Left lung (tissue), 10 donors: ENCODE data around the gene SLC10A7. TPM values are rescaled to one million over a fixed set of nuclear protein-coding genes. Genes with fewer than 3 reads are reported as not detected.

ENCODE experiments used
- ATAC-seq: fragments of 200-7000 bp; cut with Tn5 transposase; one replicate; pipeline ENCODE4 v1.9.1; 2020; ENCODE audit warnings: moderate library complexity
- DNase-seq, 4 donors: peaks; one replicate each; pipeline ENCODE4 v3.0.0-alpha.2; 2013 to 2020
- H3K27ac ChIP-seq, 2 donors: fragments of 200-600 bp; sonication (generic) in 1 of 2; one replicate each; pipeline versions ENCODE4 v1.5.0 to v1.8.0; 2020 to 2021
- H3K27me3 ChIP-seq, 2 donors: fragments of 200-600 bp; sonication (generic) in 1 of 2; one replicate each; pipeline versions ENCODE4 v1.5.0 to v1.8.0; 2020 to 2021
- H3K36me3 ChIP-seq, 2 donors: fragments of 200-600 bp; sonication (generic) in 1 of 2; one replicate each; pipeline versions ENCODE4 v1.5.0 to v1.8.0; 2020 to 2021
- H3K4me1 ChIP-seq, 2 donors: fragments of 200-600 bp; one replicate each; pipeline ENCODE4 v1.8.0; 2021
- H3K4me3 ChIP-seq, 2 donors: fragments of 200-600 bp; sonication (generic) in 1 of 2; one replicate each; pipeline versions ENCODE4 v1.5.0 to v1.8.0; 2020 to 2021; ENCODE audit warnings: mild to moderate bottlenecking in 1 of 2
- H3K9me3 ChIP-seq, 2 donors: fragments of 200-600 bp; sonication (generic) in 1 of 2; one replicate each; pipeline versions ENCODE4 v1.5.0 to v1.8.0; 2020 to 2021
- intact Hi-C, 2 donors: fragments of 100-400 bp; cut with DNase I; formaldehyde crosslinking; loops; one replicate each; pipeline versions ENCODE4 v1.11.2 to v1.14.2; 2022
- polyA plus RNA-seq, 6 donors: library from polyadenylated mRNA; unstranded; fragments of 120-200 nt; gene quantifications; one replicate each; pipeline ENCODE4 v1.2.1, GENCODE V29; 2013; ENCODE audit not compliant: insufficient read length in 6 of 6
- total RNA-seq, 2 donors: library from RNA; stranded (reverse); fragmentation: NEBNext Ultra II Directional; extraction: Animal tissue kit (Norgen Biotek cat#: 25700); gene quantifications; one replicate each; pipeline ENCODE4 v1.2.1, GENCODE V29; 2021
- TF ChIP-seq, protein P1 (sequence below), 2 donors: fragments of 200-600 bp; sonication (generic) in 1 of 2; IDR thresholded peaks; one replicate each; pipeline versions ENCODE4 v1.5.0 to v1.8.0; 2021; ENCODE audit warnings: antibody characterized with exemption in 2 of 2
- donor health status: DM: no; HTN: yes; CAD: no.
- donor health status: DM: no; HTN: no; CAD: no.

Gene SLC10A7
- total and polyA plus RNA-seq, 8 donors: 16.3 to 22.0 (median 18.1) TPM

DNA sequence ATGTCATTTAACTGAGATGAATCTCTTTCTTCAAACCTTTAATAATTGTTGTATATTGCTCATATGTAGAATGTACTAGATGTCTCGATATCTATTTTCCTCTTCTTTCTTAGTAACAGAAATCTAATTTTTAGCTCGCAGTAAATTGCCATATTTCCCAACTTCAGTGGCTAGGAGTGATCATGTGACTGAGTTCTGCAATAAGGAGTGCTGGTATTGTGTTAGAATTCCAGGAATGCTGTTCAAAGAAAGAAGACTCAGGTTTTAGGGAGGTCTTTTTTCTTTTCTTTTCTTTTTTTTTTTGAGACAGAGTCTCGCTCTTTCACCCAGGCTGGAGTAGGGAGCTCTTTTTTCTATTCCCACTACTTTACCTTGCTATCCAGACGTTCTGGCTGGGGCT is 81.7 kb downstream of the SLC10A7 start:
- intact Hi-C loops: no loop called here
- H3K4me1 ChIP-seq: no peaks in the 10 kb centered on the region

DNA sequence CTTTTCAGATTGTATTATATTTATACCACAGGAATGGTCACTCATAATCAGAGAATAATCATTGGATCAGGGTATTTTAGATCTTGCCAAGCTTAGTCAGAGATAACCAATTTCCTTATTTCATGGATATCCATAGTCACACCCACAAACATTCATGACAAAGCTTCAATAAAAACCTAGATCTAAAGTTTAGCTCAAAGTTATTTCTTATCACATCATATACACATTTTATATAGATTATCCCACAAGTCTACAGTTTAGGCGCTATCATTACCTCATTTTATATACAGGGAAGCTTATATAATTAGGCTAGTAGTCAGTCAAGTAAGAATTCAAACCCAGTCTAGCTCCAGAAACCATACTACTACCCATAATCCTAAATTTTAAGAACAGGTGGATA is 82.3 kb downstream of the SLC10A7 start:
- intact Hi-C loops: no loop called here
- DNase-seq (no peak), ATAC-seq (no peak)
- TF ChIP-seq, protein P1, sequence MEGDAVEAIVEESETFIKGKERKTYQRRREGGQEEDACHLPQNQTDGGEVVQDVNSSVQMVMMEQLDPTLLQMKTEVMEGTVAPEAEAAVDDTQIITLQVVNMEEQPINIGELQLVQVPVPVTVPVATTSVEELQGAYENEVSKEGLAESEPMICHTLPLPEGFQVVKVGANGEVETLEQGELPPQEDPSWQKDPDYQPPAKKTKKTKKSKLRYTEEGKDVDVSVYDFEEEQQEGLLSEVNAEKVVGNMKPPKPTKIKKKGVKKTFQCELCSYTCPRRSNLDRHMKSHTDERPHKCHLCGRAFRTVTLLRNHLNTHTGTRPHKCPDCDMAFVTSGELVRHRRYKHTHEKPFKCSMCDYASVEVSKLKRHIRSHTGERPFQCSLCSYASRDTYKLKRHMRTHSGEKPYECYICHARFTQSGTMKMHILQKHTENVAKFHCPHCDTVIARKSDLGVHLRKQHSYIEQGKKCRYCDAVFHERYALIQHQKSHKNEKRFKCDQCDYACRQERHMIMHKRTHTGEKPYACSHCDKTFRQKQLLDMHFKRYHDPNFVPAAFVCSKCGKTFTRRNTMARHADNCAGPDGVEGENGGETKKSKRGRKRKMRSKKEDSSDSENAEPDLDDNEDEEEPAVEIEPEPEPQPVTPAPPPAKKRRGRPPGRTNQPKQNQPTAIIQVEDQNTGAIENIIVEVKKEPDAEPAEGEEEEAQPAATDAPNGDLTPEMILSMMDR (IDR thresholded peaks at IDR 0.05): no peak
- Histone ChIP-seq H3K9me3 (no peaks in the 10 kb centered on the region), H3K36me3 (no peaks in the 10 kb centered on the region), H3K27me3 (no peaks in the 10 kb centered on the region), H3K27ac (no peak overlapping the region), H3K4me1 (no peaks in the 10 kb centered on the region), H3K4me3 (no peak overlapping the region)

More for the DNA sequence above, 81.7 kb downstream of the SLC10A7 start:
- Histone ChIP-seq H3K27ac (no peak overlapping the region), H3K36me3 (no peaks in the 10 kb centered on the region), H3K27me3 (no peaks in the 10 kb centered on the region), H3K4me3 (no peak overlapping the region), H3K9me3 (no peaks in the 10 kb centered on the region)
- TF ChIP-seq, protein P1 (IDR thresholded peaks at IDR 0.05): no peak
- ATAC-seq: no peak
- no peak for DNase-seq

DNA sequence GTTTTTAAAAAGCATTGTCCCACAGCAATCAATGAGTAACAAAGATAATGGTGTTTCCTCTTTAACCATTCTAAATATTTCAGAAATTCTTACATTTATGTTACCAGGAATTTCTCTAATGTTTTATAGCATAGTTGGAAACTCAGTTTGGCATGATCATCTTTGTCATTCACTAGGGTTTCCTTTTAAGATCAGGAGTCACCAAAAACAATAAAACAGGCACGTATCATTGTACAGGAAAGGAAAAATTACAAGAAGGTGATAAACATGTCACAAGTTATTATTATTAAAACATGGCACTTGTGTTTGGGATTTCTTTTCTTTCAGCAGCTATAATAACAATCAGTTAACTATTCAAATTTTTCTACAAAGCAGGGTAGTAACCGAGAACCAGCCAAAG is 84.0 kb downstream of the SLC10A7 start:
- intact Hi-C loops: no loop called here
- ATAC-seq (no peak), DNase-seq (no peak)
- Histone ChIP-seq H3K4me3 (no peak overlapping the region), H3K27me3 (no peaks in the 10 kb centered on the region), H3K9me3 (no peaks in the 10 kb centered on the region), H3K27ac (no peak overlapping the region), H3K36me3 (no peaks in the 10 kb centered on the region), H3K4me1 (no peaks in the 10 kb centered on the region)
- TF ChIP-seq, protein P1 (IDR thresholded peaks at IDR 0.05): no peak

DNA sequence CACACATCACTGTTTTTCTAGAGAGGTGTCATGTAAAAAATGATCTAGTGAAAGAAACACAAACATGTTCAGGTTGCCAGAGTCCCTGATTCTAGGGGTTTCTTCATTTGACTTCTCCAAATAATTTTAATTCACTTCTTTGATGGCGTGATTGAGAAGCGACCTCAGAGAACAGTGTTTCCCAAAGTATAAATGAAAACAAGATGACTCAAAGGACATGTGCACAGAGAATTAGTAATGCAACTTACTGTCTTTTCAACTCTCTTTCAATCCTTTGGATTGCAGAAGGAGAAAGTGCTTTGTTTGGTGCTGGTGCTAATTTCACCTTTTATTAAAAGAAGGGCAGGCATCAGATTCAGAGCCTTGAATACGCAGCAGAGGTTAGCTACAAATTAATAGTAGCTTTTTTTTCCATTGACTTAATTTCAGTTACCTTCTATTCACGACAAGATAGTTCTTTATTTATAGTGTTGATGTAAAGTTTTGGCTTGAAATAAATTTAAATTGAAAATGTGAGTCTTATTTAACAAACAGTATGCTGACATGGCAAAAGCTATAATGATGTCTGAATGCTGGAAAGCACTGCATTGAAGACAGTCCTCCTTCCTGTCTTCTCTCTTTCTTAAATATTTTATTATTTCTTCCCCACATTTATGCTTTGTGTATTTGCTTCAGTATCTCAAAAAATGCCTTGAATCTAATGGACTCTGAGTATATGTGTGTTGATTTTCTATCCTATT is 85.1 kb downstream of the SLC10A7 start:
- Histone ChIP-seq H3K36me3 (no peaks in the 10 kb centered on the region), H3K4me3 (no peak overlapping the region), H3K27me3 (no peaks in the 10 kb centered on the region), H3K9me3 (no peaks in the 10 kb centered on the region), H3K27ac (no peak overlapping the region), H3K4me1 (no peaks in the 10 kb centered on the region)
- ATAC-seq (no peak), DNase-seq (no peak)
- intact Hi-C loops: no loop called here
- TF ChIP-seq, protein P1 (IDR thresholded peaks at IDR 0.05): no peak

DNA sequence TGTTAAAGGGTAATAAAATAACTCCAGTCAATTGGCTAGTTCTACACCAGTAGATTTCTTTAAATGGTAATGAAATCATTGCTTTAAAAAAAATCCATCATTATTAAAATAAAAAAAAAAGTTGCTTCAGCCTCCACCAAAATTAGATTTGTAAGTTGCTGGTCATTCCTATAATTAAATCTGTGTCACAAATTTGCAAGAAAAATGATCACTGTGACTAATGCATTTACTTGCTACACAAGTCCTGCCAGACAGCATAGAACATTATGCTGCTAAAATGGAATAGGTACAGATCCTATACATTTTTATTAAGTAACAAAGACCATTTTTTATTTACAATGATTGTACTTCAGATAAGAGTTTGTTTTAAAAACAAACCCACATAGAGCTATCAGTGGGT is 85.8 kb downstream of the SLC10A7 start:
- intact Hi-C loops: no loop called here

More for the DNA sequence above, 85.8 kb downstream of the SLC10A7 start:
- Histone ChIP-seq H3K27me3 (no peaks in the 10 kb centered on the region), H3K9me3 (no peaks in the 10 kb centered on the region), H3K4me3 (no peak overlapping the region), H3K36me3 (no peaks in the 10 kb centered on the region), H3K4me1 (no peaks in the 10 kb centered on the region), H3K27ac (no peak overlapping the region)
- TF ChIP-seq, protein P1 (IDR thresholded peaks at IDR 0.05): no peak
- DNase-seq (no peak), ATAC-seq (no peak)
